Measurements from ENCODE around the gene KLHL22.
"Not testable (repeated sequence)": the region's sequence is repeated elsewhere in the genome, so short reads cannot be mapped to it uniquely, and the experiment has no call there.

Gene KLHL22

DNA sequence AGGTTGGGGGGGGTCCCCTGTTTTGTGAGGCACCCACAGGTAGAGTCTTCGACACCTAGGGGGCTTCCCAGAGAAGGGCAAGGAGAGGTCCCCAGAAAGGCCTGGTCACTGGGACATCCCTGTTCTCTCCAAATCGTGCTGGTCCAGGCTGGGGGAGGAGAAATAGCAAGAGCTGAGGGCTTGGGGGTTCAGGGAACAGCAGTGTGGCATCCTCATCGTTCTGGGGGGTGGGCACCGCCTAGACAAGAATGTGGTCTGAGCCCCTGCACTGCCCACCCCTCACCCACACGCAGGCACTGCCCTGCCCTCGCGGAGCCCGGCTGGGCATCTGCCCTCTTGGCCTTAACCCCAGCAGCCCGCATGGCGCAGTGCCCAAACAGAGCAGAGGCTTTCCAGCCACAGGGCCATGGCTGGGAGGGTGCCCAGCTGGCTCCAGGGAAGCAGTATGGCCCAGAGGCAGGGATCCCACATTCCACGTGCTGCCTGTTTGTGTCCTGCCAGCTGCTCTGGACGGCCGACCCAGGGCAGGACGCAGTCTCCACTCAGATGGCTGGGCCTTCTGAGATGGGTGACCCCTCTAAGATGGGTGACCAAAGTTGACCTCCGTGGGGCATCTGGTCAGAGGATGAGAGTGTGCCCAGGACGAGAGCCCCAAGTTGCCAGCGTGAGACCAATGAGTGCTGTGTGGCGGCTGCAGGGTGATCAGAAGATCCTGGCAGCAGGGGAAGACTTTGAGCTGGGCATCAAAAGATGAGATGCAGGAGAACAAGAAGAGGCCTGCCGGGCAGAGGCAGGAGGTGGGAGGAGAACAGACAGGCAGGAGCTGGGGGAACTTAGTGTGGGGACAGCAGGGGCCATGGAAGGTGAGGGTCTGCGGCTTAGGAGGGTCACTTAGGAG lies 72.3 kb downstream of the KLHL22 start:
- ATAC-seq = no peak
- no peaks in the 10 kb centered on the region for H3K9me3 Mint-ChIP-seq
- DNase-seq = no peak
- peaks cover 9% of the 10 kb centered on the region for H3K4me1 Mint-ChIP-seq
- no peak overlapping the region for H3K4me3 Mint-ChIP-seq
- H3K27ac Mint-ChIP-seq = peak overlapping the region in 1 of 2 donors; percentile 16
- peaks cover 29% of the 10 kb centered on the region for H3K27me3 Mint-ChIP-seq

DNA sequence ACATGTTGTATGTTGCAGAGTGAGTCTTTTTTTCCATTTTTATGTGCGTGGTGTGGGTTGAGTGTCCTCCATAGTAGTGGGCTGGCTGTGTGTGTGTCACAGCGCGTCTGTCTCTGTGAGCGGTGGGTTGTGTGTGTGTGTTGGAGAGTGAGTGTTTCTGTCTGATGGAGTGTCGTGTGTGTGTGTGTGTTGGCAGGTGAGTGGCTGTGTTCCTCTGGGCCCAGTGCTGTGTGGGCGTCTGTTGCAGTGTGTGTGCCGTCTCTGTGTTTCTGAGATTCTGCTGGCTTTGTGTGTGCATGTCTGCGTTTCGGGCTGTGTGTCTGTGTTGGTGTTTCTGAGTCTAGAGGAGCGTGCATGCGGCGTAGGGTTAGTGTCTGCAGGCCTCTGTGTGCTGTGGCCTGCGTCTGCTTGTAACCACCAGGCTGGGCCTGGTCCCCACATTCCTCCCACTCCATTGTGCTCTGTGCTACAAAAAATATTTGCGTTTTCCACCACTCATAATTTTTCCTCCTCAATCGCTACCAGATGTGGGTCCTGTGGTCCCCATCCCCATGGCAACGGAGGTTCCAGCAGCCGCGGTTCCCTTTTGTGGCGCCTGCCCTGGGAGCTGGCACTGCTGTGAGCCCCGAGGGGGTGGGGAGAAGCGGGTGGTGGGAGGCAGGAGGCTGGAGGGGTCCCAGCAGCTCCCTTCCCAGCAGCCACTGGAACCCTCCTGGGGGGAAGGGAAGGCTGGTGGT lies 73.2 kb downstream of the KLHL22 start:
- Mint-ChIP-seq H3K4me1 (peaks cover 9% of the 10 kb centered on the region), H3K27me3 (peaks cover 21% of the 10 kb centered on the region), H3K27ac (no peak overlapping the region), H3K4me3 (no peak overlapping the region), H3K9me3 (no peaks in the 10 kb centered on the region)
- no peak for ATAC-seq
- no peak for DNase-seq

DNA sequence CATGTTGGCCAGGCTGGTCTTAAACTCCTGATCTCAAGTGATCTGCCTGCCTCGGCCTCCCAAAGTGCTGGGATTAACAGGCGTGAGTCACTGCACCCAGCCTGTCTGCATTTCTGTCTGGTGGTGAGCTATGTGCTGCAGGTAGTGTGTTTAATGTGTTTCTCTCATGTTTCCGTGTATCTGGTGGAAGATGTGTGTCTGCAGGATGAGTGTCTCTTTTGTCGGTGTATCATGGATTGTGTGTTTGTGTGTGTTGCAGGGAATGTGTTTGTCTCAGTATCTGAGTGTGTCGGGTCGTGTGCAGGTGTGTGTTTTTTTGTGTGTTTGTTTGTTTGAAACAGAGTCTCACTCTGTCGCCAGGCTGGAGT lies 74.1 kb downstream of the KLHL22 start:
- no peak overlapping the region for H3K27ac Mint-ChIP-seq
- no peak for ATAC-seq
- H3K9me3 Mint-ChIP-seq = no peaks in the 10 kb centered on the region

DNA sequence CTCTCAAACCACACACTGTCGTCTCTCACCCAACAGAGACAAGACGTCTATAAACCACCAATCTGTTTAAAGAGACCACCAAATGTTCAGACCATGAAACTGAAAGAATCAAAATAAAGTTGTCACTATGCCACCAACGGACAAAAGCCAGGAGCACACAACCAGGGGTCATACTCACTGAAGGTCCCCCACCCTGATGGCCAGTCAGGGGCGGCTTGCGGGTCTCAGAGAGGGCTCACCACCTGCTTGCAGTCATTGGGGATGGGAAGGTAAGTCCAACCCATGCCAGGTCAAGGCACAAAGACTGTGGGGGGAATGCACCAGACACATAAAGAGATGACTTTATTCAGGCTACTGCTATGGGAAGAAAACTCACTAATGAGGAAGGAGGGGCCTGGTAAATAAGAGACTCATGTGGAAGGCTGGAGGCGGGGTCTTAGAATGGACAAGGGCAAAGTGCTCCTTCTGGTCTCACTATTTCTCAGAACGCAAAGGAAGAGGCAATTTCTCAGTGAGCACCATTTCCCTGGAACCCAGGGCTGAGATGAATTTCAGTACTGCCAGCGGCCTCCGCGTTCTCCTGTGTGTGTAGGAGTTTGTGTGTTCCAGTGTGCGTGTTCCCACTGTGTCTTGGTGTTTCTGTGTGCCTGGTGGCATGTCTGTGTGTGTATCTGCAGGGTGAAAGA lies 75.3 kb downstream of the KLHL22 start:
- Mint-ChIP-seq H3K27me3 (peaks cover 8% of the 10 kb centered on the region), H3K4me3 (no peak overlapping the region), H3K9me3 (no peaks in the 10 kb centered on the region), H3K27ac (no peak overlapping the region), H3K4me1 (peaks cover 9% of the 10 kb centered on the region)
- DNase-seq = no peak
- ATAC-seq = no peak

More for the DNA sequence above, 74.1 kb downstream of the KLHL22 start:
- Mint-ChIP-seq H3K4me3 (no peak overlapping the region), H3K4me1 (peaks cover 9% of the 10 kb centered on the region), H3K27me3 (peaks cover 11% of the 10 kb centered on the region)
- DNase-seq = no peak

DNA sequence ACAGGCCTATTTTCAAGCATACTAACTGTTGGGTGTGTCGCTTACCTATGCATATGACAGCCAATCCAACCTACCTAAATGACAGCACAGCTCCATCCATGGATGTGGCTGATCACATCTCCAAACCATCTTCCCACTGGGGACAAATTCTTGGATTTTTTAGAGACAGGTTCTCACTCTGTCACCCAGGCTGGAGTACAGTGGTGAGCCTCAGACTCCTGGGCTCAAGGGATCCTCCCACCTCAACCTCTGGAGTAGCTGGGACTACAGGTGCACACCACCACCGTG lies 76.0 kb downstream of the KLHL22 start:
- DNase-seq (no peak), ATAC-seq (no peak)
- H3K4me1 Mint-ChIP-seq = peaks cover 9% of the 10 kb centered on the region
- H3K9me3 Mint-ChIP-seq = no peaks in the 10 kb centered on the region
- H3K4me3 Mint-ChIP-seq = no peak overlapping the region
- no peak overlapping the region for H3K27ac Mint-ChIP-seq
- peaks cover 8% of the 10 kb centered on the region for H3K27me3 Mint-ChIP-seq

DNA sequence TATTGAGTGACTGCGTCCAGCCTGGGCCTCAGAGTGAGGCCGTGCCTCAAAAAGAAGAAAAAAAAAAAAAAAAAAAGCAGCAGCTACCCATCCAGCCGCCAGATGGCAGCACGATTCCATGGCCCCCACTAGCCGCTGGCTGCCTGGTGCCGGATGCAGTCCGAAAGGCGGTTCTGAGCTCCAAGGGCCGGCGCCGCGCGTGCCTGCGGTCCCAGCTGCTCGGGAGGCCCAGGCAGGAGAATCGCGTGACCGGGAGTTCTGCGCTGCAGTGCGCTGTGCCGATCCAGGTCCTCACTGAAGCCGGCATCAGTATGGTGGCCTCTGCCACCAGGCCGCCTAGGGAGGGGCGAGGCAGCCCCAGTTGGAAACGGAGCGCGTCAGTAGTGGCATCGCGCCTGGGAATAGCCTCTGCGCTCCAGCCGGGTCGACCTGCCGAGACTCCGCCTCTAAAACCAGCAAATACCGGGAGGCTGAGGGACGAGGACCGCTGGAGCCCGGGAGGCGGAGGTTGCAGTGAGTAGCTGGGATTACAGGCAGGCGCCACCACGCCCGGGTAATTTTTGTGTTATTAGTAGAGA lies 77.3 kb downstream of the KLHL22 start:
- peak overlapping the region; percentile 34 to 45 for H3K4me3 Mint-ChIP-seq

DNA sequence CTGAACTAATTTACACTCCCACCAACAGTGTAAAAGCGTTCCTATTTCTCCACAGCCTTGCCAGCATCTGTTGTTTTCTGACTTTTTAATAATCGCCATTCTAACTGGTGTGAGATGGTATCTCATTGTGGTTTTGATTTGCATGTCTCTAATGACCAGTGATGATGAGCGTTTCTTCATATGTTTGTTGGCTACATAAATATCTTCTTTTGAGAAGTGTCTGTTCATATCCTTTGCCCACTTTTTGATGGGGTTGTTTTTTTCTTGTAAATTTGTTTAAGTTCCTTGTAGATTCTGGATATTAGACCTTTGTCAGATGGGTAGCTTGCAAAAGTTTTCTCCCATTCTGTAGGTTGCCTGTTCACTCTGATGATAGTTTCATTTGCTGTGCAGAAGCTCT lies 79.9 kb downstream of the KLHL22 start:
- not testable (repeated sequence) for DNase-seq, H3K4me1 Mint-ChIP-seq, H3K4me3 Mint-ChIP-seq, ATAC-seq, H3K9me3 Mint-ChIP-seq, H3K27me3 Mint-ChIP-seq, H3K27ac Mint-ChIP-seq

More for the DNA sequence above, 77.3 kb downstream of the KLHL22 start:
- Mint-ChIP-seq H3K27me3 (peaks cover 2% of the 10 kb centered on the region), H3K27ac (no peak overlapping the region), H3K4me1 (peaks cover 5% of the 10 kb centered on the region), H3K9me3 (no peaks in the 10 kb centered on the region)
- ATAC-seq (peak; percentile 83), DNase-seq (peak; percentile 71 to 72)

DNA sequence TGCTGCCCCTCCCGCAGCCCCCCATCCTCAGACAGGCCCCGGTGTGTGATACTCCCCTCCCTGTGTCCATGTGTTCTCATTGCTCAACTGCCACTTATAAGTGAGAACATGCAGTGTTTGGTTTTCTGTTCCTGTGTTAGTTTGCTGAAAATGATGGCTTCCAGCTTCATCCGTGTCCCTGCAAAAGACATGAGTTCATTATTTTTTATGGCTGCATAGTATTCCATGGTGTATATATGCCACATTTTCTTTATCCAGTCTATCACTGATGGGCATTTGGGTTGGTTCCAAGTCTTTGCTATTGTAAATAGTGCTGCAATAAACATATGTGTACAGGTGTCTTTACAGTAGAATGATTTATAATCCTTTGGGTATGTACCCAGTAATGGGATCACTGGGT lies 80.4 kb downstream of the KLHL22 start:
- H3K27me3 Mint-ChIP-seq, H3K9me3 Mint-ChIP-seq, H3K4me1 Mint-ChIP-seq, H3K4me3 Mint-ChIP-seq, H3K27ac Mint-ChIP-seq, DNase-seq, ATAC-seq: not testable (repeated sequence)

DNA sequence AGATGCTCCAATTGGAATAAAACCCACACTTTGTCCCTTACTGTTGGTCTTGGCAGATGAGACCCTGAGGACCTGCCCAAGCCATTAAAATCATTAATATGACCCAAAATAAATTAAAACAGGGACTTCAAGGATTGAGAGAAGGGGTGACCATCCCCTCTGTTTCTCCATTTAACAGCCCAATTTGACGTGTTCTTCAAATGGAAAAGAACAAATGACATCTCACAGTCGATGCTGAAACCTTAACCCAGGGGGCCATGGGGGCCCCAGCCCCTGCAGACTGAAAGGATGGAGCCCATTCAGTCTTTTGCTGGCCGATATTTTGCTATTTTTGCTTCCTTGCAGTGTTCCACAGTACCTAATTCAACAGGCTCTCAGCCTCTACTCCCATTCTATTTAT lies 81.1 kb downstream of the KLHL22 start:
- Mint-ChIP-seq H3K9me3 (no peaks in the 10 kb centered on the region), H3K27me3 (no peaks in the 10 kb centered on the region), H3K4me1 (no peaks in the 10 kb centered on the region), H3K4me3 (no peak overlapping the region), H3K27ac (no peak overlapping the region)
- no peak for ATAC-seq
- no peak for DNase-seq

DNA sequence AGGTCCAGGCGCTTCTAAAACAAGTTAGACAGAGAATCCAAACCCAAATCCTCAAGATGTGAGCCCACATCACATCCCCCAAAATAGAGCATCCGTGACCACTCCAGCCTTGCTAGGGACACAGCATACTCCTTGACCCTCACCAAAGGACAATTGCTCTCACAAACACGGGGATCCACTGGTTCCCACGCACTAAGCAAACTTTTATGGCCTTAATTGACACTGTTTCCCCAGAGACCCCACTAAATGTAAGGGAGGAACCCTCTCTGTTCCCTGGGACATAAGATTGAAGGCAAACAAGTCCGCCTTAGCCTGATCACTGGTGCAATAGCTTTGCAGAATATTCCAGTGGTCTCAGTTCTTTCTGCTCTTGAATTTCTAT lies 81.5 kb downstream of the KLHL22 start:
- Mint-ChIP-seq H3K27me3 (no peaks in the 10 kb centered on the region), H3K4me3 (no peak overlapping the region), H3K9me3 (no peaks in the 10 kb centered on the region), H3K27ac (no peak overlapping the region), H3K4me1 (no peaks in the 10 kb centered on the region)
- DNase-seq = no peak
- ATAC-seq = no peak

DNA sequence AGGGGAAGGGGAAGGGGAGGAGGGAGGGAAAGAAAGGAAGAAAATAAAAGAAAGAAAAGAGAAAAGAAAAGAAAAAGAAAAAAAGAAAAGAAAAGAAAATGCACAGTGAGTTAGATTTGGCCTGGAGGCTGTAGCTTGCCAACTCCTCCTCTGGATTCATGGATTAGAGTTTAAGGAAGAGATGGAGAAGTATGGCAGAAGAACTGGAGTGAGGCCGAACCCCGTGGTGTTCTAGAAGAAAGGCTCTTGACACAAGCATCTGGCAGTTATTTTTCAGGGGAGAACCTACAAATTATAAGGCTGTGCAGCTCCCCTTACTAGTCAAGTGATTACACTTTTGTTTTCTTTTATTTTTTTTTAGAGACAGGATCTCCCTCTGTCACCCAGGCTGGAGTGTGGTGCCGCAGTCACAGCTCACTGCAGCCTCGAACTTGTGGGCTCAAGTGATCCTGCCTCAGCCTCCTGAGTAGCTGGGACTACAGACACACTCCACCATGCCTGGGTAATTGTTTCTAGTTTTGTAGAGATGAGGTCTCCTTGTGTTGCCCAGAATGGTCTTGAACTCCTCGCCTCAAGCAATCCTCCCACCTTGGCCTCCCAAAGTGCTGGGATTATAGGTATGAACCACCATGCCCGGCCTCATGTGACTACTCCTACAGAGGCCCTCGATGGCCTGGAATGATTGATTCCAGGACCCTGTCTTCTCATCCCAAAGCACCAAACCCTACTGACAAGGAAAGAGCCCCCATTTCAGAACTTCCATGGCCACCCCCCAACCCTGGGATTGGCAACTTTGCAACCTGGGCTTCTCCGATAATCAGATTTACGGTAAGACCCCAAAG lies 82.2 kb downstream of the KLHL22 start:
- no peak for ATAC-seq

DNA sequence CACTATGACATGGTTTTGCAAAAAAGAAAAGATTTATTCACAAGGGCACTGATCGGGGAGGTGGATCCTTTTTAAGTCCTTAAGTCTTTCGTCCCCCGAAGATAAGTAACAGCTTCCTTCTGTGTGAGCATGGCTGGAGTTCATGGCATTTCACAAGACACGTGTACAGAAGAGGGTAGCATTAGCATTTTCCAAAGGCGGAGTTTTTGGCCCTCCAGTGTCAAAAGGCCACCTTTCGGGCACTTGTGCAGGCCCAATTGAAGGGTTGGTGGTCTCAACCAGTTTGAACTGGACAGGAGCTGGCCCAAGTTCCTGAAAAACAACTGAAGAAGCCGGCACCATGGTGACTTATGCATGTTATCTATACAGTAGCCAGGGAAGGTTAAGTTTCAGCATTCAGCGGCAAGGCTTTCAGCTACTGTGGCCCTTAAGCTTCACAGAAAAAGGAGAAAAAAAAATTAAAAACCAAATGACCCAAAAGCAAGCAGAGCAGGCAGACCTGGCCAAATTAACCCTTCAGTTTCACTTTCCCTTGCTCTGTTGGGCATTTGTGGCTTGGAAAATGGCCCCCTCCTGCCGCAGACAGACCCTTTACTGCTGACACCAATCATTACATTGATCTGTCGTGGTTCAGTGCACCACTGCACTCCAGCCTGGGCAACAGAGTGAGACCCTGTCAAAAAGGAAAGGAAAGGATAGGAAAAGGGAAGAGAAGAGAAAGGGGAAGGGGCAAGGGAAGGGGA lies 83.0 kb downstream of the KLHL22 start:
- H3K27me3 Mint-ChIP-seq = no peaks in the 10 kb centered on the region
- no peaks in the 10 kb centered on the region for H3K4me1 Mint-ChIP-seq
- no peaks in the 10 kb centered on the region for H3K9me3 Mint-ChIP-seq
- no peak for ATAC-seq
- no peak overlapping the region for H3K27ac Mint-ChIP-seq
- H3K4me3 Mint-ChIP-seq = no peak overlapping the region
- DNase-seq = no peak

More for the DNA sequence above, 82.2 kb downstream of the KLHL22 start:
- H3K27me3 Mint-ChIP-seq = no peaks in the 10 kb centered on the region
- H3K9me3 Mint-ChIP-seq = no peaks in the 10 kb centered on the region
- no peaks in the 10 kb centered on the region for H3K4me1 Mint-ChIP-seq
- no peak for DNase-seq
- peak overlapping the region in 1 of 2 donors; percentile 7 for H3K27ac Mint-ChIP-seq
- H3K4me3 Mint-ChIP-seq = no peak overlapping the region

DNA sequence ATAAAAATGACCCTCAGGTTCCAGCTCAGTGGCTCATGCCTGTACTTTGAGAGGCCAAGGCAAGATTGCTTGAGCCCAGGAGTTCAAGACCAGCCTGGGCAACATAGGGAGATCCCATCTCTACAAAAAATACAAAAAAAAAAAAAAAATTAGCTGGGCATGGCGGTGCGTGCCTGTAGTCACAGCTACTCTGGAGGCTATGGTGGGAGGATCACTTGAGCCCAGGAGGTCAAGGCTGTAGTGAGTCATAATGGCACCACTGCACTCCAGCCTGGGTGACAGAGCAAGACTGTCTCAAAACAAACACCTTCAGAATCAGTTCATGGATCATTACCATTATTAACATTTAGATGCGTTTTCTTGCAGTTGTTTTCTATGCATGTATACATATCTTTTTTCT lies 86.2 kb downstream of the KLHL22 start:
- not testable (repeated sequence) for H3K4me3 Mint-ChIP-seq, ATAC-seq, H3K4me1 Mint-ChIP-seq, DNase-seq, H3K27ac Mint-ChIP-seq, H3K9me3 Mint-ChIP-seq, H3K27me3 Mint-ChIP-seq

DNA sequence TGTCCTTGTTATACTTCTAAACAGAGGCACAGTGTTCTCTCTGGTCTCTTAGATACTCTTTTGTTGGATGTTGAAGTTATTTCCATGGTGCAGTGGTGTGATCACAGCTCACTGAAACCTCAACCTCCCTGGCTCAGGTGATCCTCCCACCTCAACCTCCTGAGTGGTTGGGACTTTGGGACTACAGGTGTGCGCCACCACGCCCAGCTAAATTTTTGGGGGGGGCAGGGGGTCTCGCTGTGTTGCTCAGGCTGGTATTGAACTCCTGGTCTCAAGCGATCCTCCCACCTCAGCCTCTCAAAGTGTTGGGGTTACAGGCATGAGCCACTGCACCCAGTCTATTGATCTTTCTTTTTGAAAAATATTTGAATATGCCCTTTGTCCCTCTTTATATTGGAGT lies 86.7 kb downstream of the KLHL22 start:
- no peak for DNase-seq
- peaks cover 2% of the 10 kb centered on the region for H3K4me1 Mint-ChIP-seq
- H3K9me3 Mint-ChIP-seq = no peaks in the 10 kb centered on the region
- ATAC-seq = no peak
- H3K27ac Mint-ChIP-seq = no peak overlapping the region
- no peaks in the 10 kb centered on the region for H3K27me3 Mint-ChIP-seq
- H3K4me3 Mint-ChIP-seq = no peak overlapping the region
